NCI-H2081 treated with DMSO at 0.1 percent for 48 hours (cell line): ENCODE measurements around the gene DGCR2.
"Not testable (repeated sequence)": the region's sequence is repeated elsewhere in the genome, so short reads cannot be mapped to it uniquely, and the experiment has no call there.

Source experiments
- DNase-seq: peaks from one replicate; lab custom pipeline; 2025; lab: John Stamatoyannopoulos, UW

DGCR2 gene

GRCh38 chr22:19001204-19001603 lies 121.0 kb downstream of the DGCR2 start:
- DNase-seq = no peak

DNA sequence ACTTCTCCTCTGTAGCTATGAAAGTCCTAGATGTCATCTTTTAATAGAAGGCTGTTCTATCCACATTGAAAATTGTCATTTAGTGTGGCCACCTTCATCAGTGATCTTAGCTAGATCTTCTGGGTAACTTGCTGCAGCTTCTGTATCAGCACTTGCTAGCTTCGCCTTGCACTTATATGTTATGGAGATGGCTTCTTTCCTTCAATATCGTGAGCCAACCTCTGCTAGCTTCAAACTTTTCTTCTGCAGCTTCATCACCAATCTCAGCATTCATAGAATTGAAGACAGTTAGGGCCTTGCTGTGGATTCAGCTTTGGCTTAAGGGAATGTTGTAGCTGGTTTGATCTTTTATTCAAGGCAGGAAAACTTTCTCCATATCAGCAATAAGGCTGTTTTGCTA lies 122.1 kb downstream of the DGCR2 start:
- not testable (repeated sequence) for DNase-seq

DNA sequence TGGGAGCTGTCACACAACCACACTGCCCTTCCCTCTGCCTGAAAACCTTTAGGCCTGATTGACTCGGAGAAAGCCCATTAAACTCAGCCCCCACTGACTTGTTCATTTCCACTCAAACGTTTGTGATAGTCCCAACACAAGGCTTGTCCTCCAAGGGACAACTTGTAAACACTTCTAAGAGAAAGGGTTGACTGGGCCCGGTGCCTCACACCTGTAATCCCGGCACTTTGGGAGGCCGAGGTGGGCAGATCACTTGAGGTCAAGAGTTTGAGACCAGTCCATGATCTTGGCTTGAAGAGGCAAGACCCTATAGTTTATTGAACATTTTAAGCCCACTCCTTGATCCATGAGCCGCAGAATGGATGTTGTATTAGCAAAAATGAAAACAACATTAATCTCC lies 122.8 kb downstream of the DGCR2 start:
- DNase-seq = no peak

DNA sequence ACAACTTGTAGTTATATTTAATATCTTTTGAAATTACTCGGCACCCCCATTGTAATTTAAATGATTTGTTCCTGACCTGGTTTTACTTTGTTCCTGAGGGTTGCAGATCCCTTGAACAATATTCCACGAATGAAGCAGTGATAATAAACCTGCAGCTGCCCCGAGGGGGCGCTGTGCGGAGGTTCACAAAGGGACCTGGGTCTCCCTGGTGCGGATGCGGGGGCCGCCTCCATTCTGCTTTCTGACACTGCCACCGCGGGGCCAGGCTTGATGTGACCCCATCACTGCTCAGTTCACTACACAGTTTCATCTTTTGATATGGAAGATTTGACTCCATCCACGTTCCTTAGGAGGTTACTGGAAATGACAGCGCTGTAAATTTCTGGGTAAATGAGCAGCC lies 123.2 kb downstream of the DGCR2 start:
- DNase-seq = no peak

GRCh38 chr22:18997925-18998315 lies 124.3 kb downstream of the DGCR2 start:
- DNase-seq = no peak

GRCh38 chr22:18997306-18997924 lies 124.8 kb downstream of the DGCR2 start:
- DNase-seq = no peak

- no peak for DNase-seq
These were observed 125.8 kb downstream of the DGCR2 start for GRCh38 chr22:18996376-18996900.

- DNase-seq = no peak
These were observed 126.9 kb downstream of the DGCR2 start for GRCh38 chr22:18995327-18995711.

GRCh38 chr22:18994701-18995326 lies 127.4 kb downstream of the DGCR2 start:
- DNase-seq = no peak

GRCh38 chr22:18994056-18994455 lies 128.2 kb downstream of the DGCR2 start:
- DNase-seq = no peak

GRCh38 chr22:18992543-18993198 lies 129.5 kb downstream of the DGCR2 start:
- DNase-seq = no peak

- no peak for DNase-seq
These were observed 130.3 kb downstream of the DGCR2 start for GRCh38 chr22:18991821-18992442.

DNA sequence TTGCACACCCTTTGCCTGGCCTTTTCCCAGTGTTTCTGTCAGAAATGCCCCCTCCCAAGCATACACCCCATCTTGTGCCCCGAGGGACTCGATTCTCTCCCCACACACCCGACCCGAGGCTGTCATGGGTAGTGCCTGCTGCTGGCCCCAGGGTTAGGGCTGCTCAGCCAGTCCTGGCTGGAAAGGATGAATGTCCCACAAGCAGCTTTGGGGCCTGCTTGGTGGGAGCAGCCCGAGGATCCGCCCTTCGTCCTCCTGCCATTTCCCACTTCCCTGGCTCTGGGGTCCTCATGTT lies 131.1 kb downstream of the DGCR2 start:
- no peak for DNase-seq

DNA sequence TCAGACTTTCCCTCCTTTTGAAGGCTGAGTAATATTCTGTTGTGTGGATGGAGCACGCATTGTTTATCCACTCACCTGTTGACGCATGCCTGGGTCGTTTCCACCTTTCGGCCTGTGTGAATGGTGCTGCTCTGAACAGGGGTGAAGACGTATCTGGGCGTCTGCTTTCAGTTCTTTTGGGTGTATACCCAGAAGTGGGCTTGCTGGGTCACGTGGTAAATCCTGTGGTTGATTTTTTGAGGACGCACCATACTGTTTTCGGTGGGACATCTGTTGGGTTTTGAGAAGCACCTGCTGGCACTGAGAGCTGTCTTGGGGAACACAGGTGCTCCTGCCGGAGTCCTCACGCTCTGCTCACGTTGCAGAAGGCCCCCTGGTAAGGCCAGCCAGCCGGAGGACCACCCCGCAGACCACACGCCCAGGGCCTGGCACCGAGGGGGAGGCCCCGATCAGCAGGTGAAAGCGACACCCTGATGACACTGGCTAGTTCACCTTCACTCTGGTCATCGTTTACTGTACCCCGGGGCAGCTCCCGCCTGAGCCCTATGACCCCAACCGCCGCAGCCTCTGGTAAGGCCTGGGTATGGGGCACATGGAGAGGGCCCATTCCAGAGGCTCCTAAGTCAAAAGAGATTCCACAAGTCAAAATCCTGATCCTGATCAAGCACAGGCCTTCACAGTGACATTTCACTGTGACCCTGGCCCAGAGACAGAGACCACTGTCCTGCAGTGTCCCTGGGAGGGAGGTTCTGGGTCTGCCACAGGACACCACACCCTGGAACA lies 131.7 kb downstream of the DGCR2 start:
- DNase-seq = no peak

- DNase-seq = no peak
These were observed 133.3 kb downstream of the DGCR2 start for GRCh38 chr22:18988958-18989357.

- no peak for DNase-seq
These were observed 134.4 kb downstream of the DGCR2 start for GRCh38 chr22:18987765-18988164.

- not testable (repeated sequence) for DNase-seq
These were observed 135.1 kb downstream of the DGCR2 start for GRCh38 chr22:18987114-18987513.
